Mesothelial cell of epicardium (in vitro differentiated cells): ENCODE results near the gene PPM1B. TPM values are rescaled to one million over a fixed set of nuclear protein-coding genes. Genes with fewer than 3 reads are reported as not detected.

Source experiments
- DNase-seq, 2 experiments: peaks; one replicate each; pipeline ENCODE4 v3.0.0; 2021; ENCODE audit warnings: low spot score in 2 of 2; ENCODE audit not compliant: unreplicated experiment in 2 of 2
- H3K27ac Mint-ChIP-seq: 2 replicates; pipeline ENCODE4 v1.8.0; 2021; ENCODE audit warnings: mixed read lengths
- H3K27me3 Mint-ChIP-seq: 2 replicates; pipeline ENCODE4 v1.8.0; 2021; ENCODE audit warnings: low read depth, mixed read lengths
- H3K36me3 Mint-ChIP-seq: 2 replicates; pipeline ENCODE4 v1.8.0; 2021; ENCODE audit warnings: mixed read lengths
- H3K4me1 Mint-ChIP-seq: 2 replicates; pipeline ENCODE4 v1.8.0; 2021; ENCODE audit warnings: mixed read lengths
- H3K4me3 Mint-ChIP-seq: 2 replicates; pipeline ENCODE4 v1.8.0; 2021; ENCODE audit warnings: mild to moderate bottlenecking, moderate library complexity, mixed read lengths
- H3K9me3 Mint-ChIP-seq: 2 replicates; pipeline ENCODE4 v1.8.0; 2021; ENCODE audit warnings: mixed read lengths
- CTCF ChIP-seq: fragments of 200-600 bp; sonication (generic); IDR thresholded peaks from one replicate; pipeline ENCODE4 v1.5.0; 2021; ENCODE audit warnings: antibody characterized with exemption; ENCODE audit not compliant: unreplicated experiment
- total RNA-seq: library from RNA; stranded (reverse); gene quantifications from 3 replicates; pipeline ENCODE4 v1.2.1, GENCODE V29; 2021

The PPM1B gene
- total RNA-seq, 1 donor from 2014 or later = 36.4 TPM

GRCh38 chr2:44142306-44142705 lies 26.4 kb upstream of the PPM1B start:
- DNase-seq = no peak
- H3K4me3 Mint-ChIP-seq = no peak overlapping the region
- no peaks in the 10 kb centered on the region for H3K27me3 Mint-ChIP-seq
- no peak overlapping the region for H3K27ac Mint-ChIP-seq
- H3K36me3 Mint-ChIP-seq = no peaks in the 10 kb centered on the region
- peaks cover 4% of the 10 kb centered on the region for H3K9me3 Mint-ChIP-seq
- TF ChIP-seq CTCF = no peak
- H3K4me1 Mint-ChIP-seq = peaks cover 8% of the 10 kb centered on the region

GRCh38 chr2:44143701-44144100 lies 25.0 kb upstream of the PPM1B start:
- H3K36me3 Mint-ChIP-seq = no peaks in the 10 kb centered on the region
- no peak for DNase-seq
- no peak for TF ChIP-seq CTCF
- H3K27me3 Mint-ChIP-seq = no peaks in the 10 kb centered on the region
- H3K4me1 Mint-ChIP-seq = peaks cover 8% of the 10 kb centered on the region
- no peak overlapping the region for H3K4me3 Mint-ChIP-seq
- peaks cover 4% of the 10 kb centered on the region for H3K9me3 Mint-ChIP-seq
- no peak overlapping the region for H3K27ac Mint-ChIP-seq

- no peak for TF ChIP-seq CTCF
- no peaks in the 10 kb centered on the region for H3K4me1 Mint-ChIP-seq
- DNase-seq = no peak
- no peak overlapping the region for H3K27ac Mint-ChIP-seq
- no peaks in the 10 kb centered on the region for H3K27me3 Mint-ChIP-seq
- H3K36me3 Mint-ChIP-seq = no peaks in the 10 kb centered on the region
- H3K4me3 Mint-ChIP-seq = no peak overlapping the region
- H3K9me3 Mint-ChIP-seq = peaks cover 14% of the 10 kb centered on the region
These were observed 19.7 kb upstream of the PPM1B start for GRCh38 chr2:44148999-44149398.

GRCh38 chr2:44150473-44150872 lies 18.2 kb upstream of the PPM1B start:
- Mint-ChIP-seq H3K9me3 (peaks cover 16% of the 10 kb centered on the region), H3K4me1 (no peaks in the 10 kb centered on the region), H3K36me3 (no peaks in the 10 kb centered on the region), H3K4me3 (no peak overlapping the region), H3K27me3 (no peaks in the 10 kb centered on the region), H3K27ac (no peak overlapping the region)
- TF ChIP-seq CTCF = no peak
- no peak for DNase-seq

- TF ChIP-seq CTCF = no peak
- H3K36me3 Mint-ChIP-seq = no peaks in the 10 kb centered on the region
- peaks cover 14% of the 10 kb centered on the region for H3K9me3 Mint-ChIP-seq
- H3K4me1 Mint-ChIP-seq = no peaks in the 10 kb centered on the region
- no peaks in the 10 kb centered on the region for H3K27me3 Mint-ChIP-seq
- H3K27ac Mint-ChIP-seq = no peak overlapping the region
- H3K4me3 Mint-ChIP-seq = no peak overlapping the region
- no peak for DNase-seq
These were observed 15.6 kb upstream of the PPM1B start for GRCh38 chr2:44152865-44153669.
